ENCODE measurements around the gene SRGAP3.

Gene SRGAP3

GRCh38 chr3:9239680-9240079 lies 9.8 kb downstream of the SRGAP3 start:
- Histone ChIP-seq H3F3A (ENCODE audit: insufficient read depth, low read length) (no peaks in the 10 kb centered on the region), H3K27ac (ENCODE audit: low read depth, low read length, poor library complexity, severe bottlenecking) (no peak overlapping the region), H4K20me1 (ENCODE audit: insufficient read depth, low read length) (no peaks in the 10 kb centered on the region), H3K27me3 (ENCODE audit: insufficient read depth, low read length) (no peaks in the 10 kb centered on the region; the same call in 1 of the 2 replicates), H2AFZ (ENCODE audit: low read length) (no peak overlapping the region), H3K79me2 (ENCODE audit: insufficient read depth, low read length) (no peaks in the 10 kb centered on the region), H3K9ac (ENCODE audit: low read length) (no peak overlapping the region), H3K4me2 (ENCODE audit: low read length) (no peak overlapping the region), H3K9me3 (ENCODE audit: low read length) (no peaks in the 10 kb centered on the region), H3K4me1 (ENCODE audit: insufficient read depth, low read length, severe bottlenecking) (no peaks in the 10 kb centered on the region), H3K36me3 (ENCODE audit: insufficient read depth, low read length) (no peaks in the 10 kb centered on the region), H3K4me3 (ENCODE audit: low read depth, low read length, poor library complexity, severe bottlenecking) (no peak overlapping the region), H3K9me2 (ENCODE audit: low read depth, low read length) (no peaks in the 10 kb centered on the region)
- TF ChIP-seq EZH2 (IDR thresholded peaks at IDR 0.05; ENCODE audit: borderline replicate concordance, low read length) (no peak), CTCF (IDR thresholded peaks at IDR 0.05; ENCODE audit: low read length) (no peak)

- no peak overlapping the region for H3K27ac ChIP-seq (ENCODE audit: low read depth, low read length, poor library complexity, severe bottlenecking)
- no peaks in the 10 kb centered on the region for H4K20me1 ChIP-seq (ENCODE audit: insufficient read depth, low read length)
- H3K36me3 ChIP-seq (ENCODE audit: insufficient read depth, low read length), result no peaks in the 10 kb centered on the region
- no peak overlapping the region for H2AFZ ChIP-seq (ENCODE audit: low read length)
- H3K9me3 ChIP-seq (ENCODE audit: low read length), result no peaks in the 10 kb centered on the region
- no peak overlapping the region for H3K4me3 ChIP-seq (ENCODE audit: low read depth, low read length, poor library complexity, severe bottlenecking)
- H3K79me2 ChIP-seq (ENCODE audit: insufficient read depth, low read length), result no peaks in the 10 kb centered on the region
- H3K4me1 ChIP-seq (ENCODE audit: insufficient read depth, low read length, severe bottlenecking), result no peaks in the 10 kb centered on the region
- H3K27me3 ChIP-seq (ENCODE audit: insufficient read depth, low read length), result no peaks in the 10 kb centered on the region; the same call in 1 of the 2 replicates
- no peak for TF ChIP-seq EZH2 (IDR thresholded peaks at IDR 0.05; ENCODE audit: borderline replicate concordance, low read length)
- TF ChIP-seq CTCF (IDR thresholded peaks at IDR 0.05; ENCODE audit: low read length), result no peak
- no peak overlapping the region for H3K9ac ChIP-seq (ENCODE audit: low read length)
- H3F3A ChIP-seq (ENCODE audit: insufficient read depth, low read length), result no peaks in the 10 kb centered on the region
- H3K4me2 ChIP-seq (ENCODE audit: low read length), result no peak overlapping the region
- no peaks in the 10 kb centered on the region for H3K9me2 ChIP-seq (ENCODE audit: low read depth, low read length)
These were observed 10.6 kb downstream of the SRGAP3 start for GRCh38 chr3:9238721-9239295.

- H3F3A ChIP-seq (ENCODE audit: insufficient read depth, low read length), result no peaks in the 10 kb centered on the region
- H2AFZ ChIP-seq (ENCODE audit: low read length), result no peak overlapping the region
- H3K9me2 ChIP-seq (ENCODE audit: low read depth, low read length), result no peaks in the 10 kb centered on the region
- H3K79me2 ChIP-seq (ENCODE audit: insufficient read depth, low read length), result no peaks in the 10 kb centered on the region
- no peak overlapping the region for H3K9ac ChIP-seq (ENCODE audit: low read length)
- no peak overlapping the region for H3K27ac ChIP-seq (ENCODE audit: low read depth, low read length, poor library complexity, severe bottlenecking)
- H3K4me2 ChIP-seq (ENCODE audit: low read length), result no peak overlapping the region
- H3K36me3 ChIP-seq (ENCODE audit: insufficient read depth, low read length), result no peaks in the 10 kb centered on the region
- no peak for TF ChIP-seq EZH2 (IDR thresholded peaks at IDR 0.05; ENCODE audit: borderline replicate concordance, low read length)
- no peak for TF ChIP-seq CTCF (IDR thresholded peaks at IDR 0.05; ENCODE audit: low read length)
- no peaks in the 10 kb centered on the region; the same call in 1 of the 2 replicates for H3K27me3 ChIP-seq (ENCODE audit: insufficient read depth, low read length)
- no peaks in the 10 kb centered on the region for H3K4me1 ChIP-seq (ENCODE audit: insufficient read depth, low read length, severe bottlenecking)
- H4K20me1 ChIP-seq (ENCODE audit: insufficient read depth, low read length), result no peaks in the 10 kb centered on the region
- no peaks in the 10 kb centered on the region for H3K9me3 ChIP-seq (ENCODE audit: low read length)
- no peak overlapping the region for H3K4me3 ChIP-seq (ENCODE audit: low read depth, low read length, poor library complexity, severe bottlenecking)
These were observed 11.2 kb downstream of the SRGAP3 start for GRCh38 chr3:9238276-9238675.
